Small intestine (tissue), 7 donors: ENCODE data around the gene MYH10. TPM values are rescaled to one million over a fixed set of nuclear protein-coding genes. Genes with fewer than 3 reads are reported as not detected.
"Not testable (repeated sequence)": the region's sequence is repeated elsewhere in the genome, so short reads cannot be mapped to it uniquely, and the experiment has no call there.

Experiments
- DNase-seq, 2 donors: peaks; one replicate each; pipeline versions ENCODE4 v3.0.0 to v3.0.0-alpha.2; 2013
- FAIRE-seq: peaks from 2 replicates; lab custom pipeline; 2012; peaks lifted over from hg19 to GRCh38; lab: Jason Lieb, UNC
- H3K27ac ChIP-seq, 3 donors: one replicate each; pipeline ENCODE4 v1.5.1; 2013; ENCODE audit warnings: low read length in 2 of 3, mild to moderate bottlenecking in 2 of 3, control low read depth in 1 of 3, inconsistent platforms in 1 of 3, low read depth in 1 of 3, moderate library complexity in 1 of 3
- H3K27me3 ChIP-seq, 3 donors: one replicate each; pipeline ENCODE4 v1.6.1; 2013; ENCODE audit warnings: low read length in 3 of 3, inconsistent platforms in 1 of 3; ENCODE audit not compliant: control insufficient read depth in 3 of 3, insufficient read depth in 3 of 3
- H3K36me3 ChIP-seq, 3 donors: one replicate each; pipeline ENCODE4 v1.6.1; 2013; ENCODE audit warnings: low read length in 3 of 3, inconsistent platforms in 1 of 3, low read depth in 1 of 3, mild to moderate bottlenecking in 1 of 3, moderate library complexity in 1 of 3; ENCODE audit not compliant: control insufficient read depth in 3 of 3, insufficient read depth in 2 of 3
- H3K4me1 ChIP-seq, 3 donors: one replicate each; pipeline ENCODE4 v1.6.1; 2013; ENCODE audit warnings: low read length in 2 of 3, inconsistent platforms in 1 of 3, low read depth in 1 of 3, mild to moderate bottlenecking in 1 of 3, moderate library complexity in 1 of 3; ENCODE audit not compliant: control insufficient read depth in 3 of 3, insufficient read depth in 2 of 3
- H3K4me3 ChIP-seq, 3 donors: one replicate each; pipeline ENCODE4 v1.5.1; 2013; ENCODE audit warnings: low read length in 3 of 3, control low read depth in 1 of 3, inconsistent platforms in 1 of 3, low read depth in 1 of 3, mild to moderate bottlenecking in 1 of 3, moderate library complexity in 1 of 3
- H3K9me3 ChIP-seq, 2 donors: one replicate each; pipeline ENCODE4 v1.6.1; 2013; ENCODE audit warnings: low read depth in 1 of 2, low read length in 1 of 2; ENCODE audit not compliant: control insufficient read depth in 2 of 2, insufficient read depth in 1 of 2
- WGBS, 3 donors: extraction: QIAGEN DNeasy Blood & Tissue Kit; methylation state at CpG; one replicate each; pipeline ENCODE4 v1.1.7; 2013; 5-methylcytosine and 5-hydroxymethylcytosine counted together
- polyA plus RNA-seq, 4 donors: library from polyadenylated mRNA; stranded (reverse) in 3 of 4; unstranded in 1 of 4; fragments of 200-250 nt in 3 of 4; fragments of 120-200 nt in 1 of 4; gene quantifications; one replicate each; pipeline versions ENCODE4 v1.2.1 to v1.2.3, GENCODE V29; 2013
- donor health status: healthy with polysubstance abuse.
- donor health status: control.
- donor health status: control.
- donor health status: Bipolar disorder and iron deficiency.
- donor health status: healthy.

MYH10 gene
- polyA plus RNA-seq, 4 donors: 0.81 to 50.9 (median 3.8) TPM

DNA sequence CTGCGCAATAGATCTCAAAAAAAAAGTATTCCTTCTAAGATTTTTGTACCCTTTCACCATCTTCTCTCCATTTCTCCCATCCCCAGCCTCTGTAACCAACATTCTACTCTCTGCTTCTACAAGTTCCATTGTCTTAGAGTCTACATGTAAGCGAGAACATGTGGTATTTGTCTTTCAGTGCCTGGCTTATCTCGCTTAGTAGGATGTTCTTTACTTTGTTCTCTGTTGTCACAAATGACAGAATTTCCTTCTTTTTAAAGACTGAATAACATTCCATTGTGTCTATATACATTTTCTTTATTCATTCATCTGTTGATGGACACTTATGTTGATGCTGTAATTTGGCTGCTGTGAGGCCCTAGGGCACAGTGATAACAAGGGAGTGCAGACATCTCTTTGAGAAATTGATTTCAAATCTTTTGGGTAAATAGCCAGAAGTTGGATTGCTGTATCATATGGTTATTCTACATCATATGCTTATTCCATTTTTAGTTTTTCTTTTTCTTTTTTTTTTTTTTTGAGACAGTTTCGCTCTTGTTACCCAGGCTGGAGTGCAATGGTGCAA, 37.7 kb upstream of the MYH10 start:
- DNase-seq: no peak
- H3K4me3 ChIP-seq: no peak overlapping the region
- H3K27me3 ChIP-seq: no peaks in the 10 kb centered on the region
- H3K36me3 ChIP-seq: no peaks in the 10 kb centered on the region
- H3K9me3 ChIP-seq: no peaks in the 10 kb centered on the region
- H3K27ac ChIP-seq: no peak overlapping the region
- WGBS, 3 donors: 92 to 93% (median 93%) methylated on average over 4 of the region's 4 CpGs
- no peaks in the 10 kb centered on the region for H3K4me1 ChIP-seq
- no peak for FAIRE-seq

DNA sequence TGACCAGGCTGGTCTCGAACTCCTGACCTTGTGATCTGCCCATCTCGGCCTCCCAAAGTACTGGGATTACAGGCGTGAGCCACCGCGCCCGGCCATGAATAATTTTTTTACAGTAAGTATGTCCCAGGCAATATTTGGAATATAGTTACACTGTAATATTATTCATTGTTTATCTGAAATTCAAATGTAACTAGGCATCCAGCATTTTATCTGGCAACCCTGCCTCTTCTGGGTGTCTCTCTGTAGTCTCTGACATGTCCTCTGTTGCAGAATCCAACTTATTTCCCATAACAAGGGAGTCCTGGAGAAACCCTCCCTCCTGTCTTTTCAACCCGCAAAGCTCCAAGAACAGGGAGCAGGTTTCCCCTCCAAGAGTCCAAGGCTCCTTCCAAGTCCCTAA, 36.9 kb upstream of the MYH10 start:
- WGBS, 3 donors: 71 to 86% (median 86%) methylated on average over 7 of the region's 7 CpGs
- DNase-seq: no peak

DNA sequence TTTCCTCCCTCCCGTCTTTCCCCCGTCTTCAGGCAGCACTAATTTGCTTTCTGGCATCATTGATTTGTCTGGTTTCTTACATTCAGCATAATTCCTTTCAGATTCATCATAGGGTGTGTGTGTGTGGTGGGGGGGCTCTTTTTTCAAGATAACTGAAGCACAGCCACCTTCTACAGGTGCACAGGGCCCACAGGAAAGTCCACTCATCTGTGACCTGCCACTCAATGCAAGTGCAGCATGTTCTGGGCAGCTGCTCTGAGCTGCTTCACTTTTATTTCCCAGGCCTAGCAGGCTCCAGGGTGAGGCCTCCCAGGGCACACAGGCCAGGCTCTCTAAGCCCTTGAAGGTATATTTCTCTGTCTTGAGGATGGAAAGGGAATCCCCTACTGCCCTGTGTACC, 35.2 kb upstream of the MYH10 start:
- no peaks in the 10 kb centered on the region for H3K4me1 ChIP-seq
- FAIRE-seq: no peak
- DNase-seq: no peak
- no peak overlapping the region for H3K4me3 ChIP-seq
- H3K27me3 ChIP-seq: no peaks in the 10 kb centered on the region
- H3K27ac ChIP-seq: no peak overlapping the region
- 89 to 91% (median 90%) methylated on average over 2 of the region's 2 CpGs for WGBS, 3 donors
- H3K36me3 ChIP-seq: no peaks in the 10 kb centered on the region
- no peaks in the 10 kb centered on the region for H3K9me3 ChIP-seq

More for the DNA sequence above, 36.9 kb upstream of the MYH10 start:
- H3K27ac ChIP-seq: no peak overlapping the region
- no peak for FAIRE-seq
- H3K36me3 ChIP-seq: no peaks in the 10 kb centered on the region
- no peaks in the 10 kb centered on the region for H3K9me3 ChIP-seq
- H3K27me3 ChIP-seq: no peaks in the 10 kb centered on the region
- H3K4me1 ChIP-seq: no peaks in the 10 kb centered on the region
- no peak overlapping the region for H3K4me3 ChIP-seq

DNA sequence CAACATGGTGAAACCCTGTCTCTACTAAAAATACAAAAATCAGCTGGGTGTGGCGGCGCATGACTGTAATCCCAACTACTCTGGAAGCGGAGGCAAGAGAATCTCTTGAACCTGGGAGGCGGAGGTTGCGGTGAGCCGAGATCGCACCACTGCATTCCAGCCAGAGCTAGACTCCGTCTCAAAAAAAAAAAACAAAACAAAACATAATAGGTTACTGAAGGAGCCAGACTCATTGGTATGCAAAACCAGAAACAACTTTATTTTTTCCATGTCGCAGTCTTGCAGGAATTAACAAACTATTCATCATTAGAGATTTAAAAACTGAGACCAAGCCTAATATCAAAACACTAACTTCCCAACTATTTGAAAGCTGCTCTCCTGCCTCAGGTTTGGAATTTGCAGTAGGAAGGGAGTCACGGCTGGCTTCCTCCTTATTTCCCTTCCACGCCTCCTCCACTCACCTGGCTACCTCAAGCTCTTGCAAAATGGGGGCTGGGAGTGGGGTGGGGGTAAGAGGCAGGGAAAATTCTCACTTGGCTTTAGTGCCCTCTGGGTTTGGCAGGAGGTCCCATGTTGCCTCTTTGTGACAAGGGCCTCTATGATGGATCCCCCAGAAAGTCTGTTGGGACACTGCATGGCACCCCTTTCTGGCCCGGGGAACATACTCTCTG, 34.1 kb upstream of the MYH10 start:
- Histone ChIP-seq H3K4me3 (no peak overlapping the region), H3K36me3 (no peaks in the 10 kb centered on the region), H3K27me3 (no peaks in the 10 kb centered on the region), H3K9me3 (no peaks in the 10 kb centered on the region), H3K4me1 (no peaks in the 10 kb centered on the region), H3K27ac (no peak overlapping the region)
- FAIRE-seq (no peak), DNase-seq (no peak)
- WGBS, 3 donors: 88 to 92% (median 92%) methylated on average over 12 of the region's 12 CpGs

DNA sequence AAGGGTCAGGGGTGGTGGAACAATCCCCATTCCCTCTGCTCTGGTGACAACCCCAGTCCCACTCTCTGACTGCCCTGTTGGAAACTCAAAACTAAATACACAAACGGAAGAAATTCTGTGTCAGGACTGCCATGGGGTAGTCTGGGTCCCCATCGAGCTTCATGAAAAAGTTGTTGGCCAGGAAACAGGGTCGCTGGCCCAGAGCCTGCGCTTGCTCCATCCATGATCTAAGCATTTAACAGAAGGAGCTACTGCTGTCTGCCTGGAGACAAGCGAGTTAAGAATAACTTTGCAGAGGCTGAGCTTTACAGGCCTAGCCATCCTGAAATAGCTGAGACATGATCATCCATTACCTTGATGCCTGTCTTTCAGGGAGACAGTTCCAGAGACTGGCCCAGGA, 32.4 kb upstream of the MYH10 start:
- 82 to 88% (median 85%) methylated on average over 5 of the region's 5 CpGs for WGBS, 3 donors
- DNase-seq (no peak), FAIRE-seq (no peak)
- H3K4me1 ChIP-seq: no peaks in the 10 kb centered on the region
- no peaks in the 10 kb centered on the region for H3K36me3 ChIP-seq
- H3K27ac ChIP-seq: no peak overlapping the region
- no peaks in the 10 kb centered on the region for H3K9me3 ChIP-seq
- H3K4me3 ChIP-seq: no peak overlapping the region
- no peaks in the 10 kb centered on the region for H3K27me3 ChIP-seq

DNA sequence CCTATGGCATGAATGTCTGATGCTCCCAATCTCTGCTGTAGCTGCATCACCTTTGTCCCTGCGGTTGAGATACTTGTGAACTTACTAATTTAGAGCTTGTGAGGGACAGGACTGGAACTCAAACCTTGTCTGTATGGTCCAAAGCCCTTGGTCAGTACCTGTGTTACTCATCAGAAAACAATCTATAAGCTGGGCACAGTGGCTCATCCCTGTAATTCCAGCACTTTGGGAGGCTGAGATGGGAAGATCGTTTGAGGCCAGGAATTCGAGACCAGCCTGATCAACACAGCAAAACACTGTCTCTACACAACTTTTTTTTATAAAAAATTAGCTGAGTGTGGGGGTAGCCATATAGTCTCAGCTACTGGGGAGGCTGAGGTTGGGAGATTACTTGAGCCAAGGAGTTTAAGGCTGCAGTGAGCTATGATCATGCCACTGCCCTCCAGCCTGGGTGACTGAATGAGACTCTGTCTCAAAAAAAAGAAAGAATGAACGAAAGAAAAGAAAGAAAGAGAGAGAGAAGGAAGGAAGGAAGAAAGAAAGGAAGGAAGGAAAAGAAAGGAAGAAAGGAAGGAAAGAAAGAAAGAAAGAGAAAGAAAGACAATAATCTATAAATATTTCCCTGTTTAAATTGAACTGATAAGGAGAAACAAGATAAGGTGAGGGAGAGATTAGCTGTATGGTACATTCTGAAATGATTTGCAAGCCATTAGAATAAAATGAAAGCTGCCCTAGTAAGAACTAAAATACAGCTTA, 31.7 kb upstream of the MYH10 start:
- no peak for FAIRE-seq

DNA sequence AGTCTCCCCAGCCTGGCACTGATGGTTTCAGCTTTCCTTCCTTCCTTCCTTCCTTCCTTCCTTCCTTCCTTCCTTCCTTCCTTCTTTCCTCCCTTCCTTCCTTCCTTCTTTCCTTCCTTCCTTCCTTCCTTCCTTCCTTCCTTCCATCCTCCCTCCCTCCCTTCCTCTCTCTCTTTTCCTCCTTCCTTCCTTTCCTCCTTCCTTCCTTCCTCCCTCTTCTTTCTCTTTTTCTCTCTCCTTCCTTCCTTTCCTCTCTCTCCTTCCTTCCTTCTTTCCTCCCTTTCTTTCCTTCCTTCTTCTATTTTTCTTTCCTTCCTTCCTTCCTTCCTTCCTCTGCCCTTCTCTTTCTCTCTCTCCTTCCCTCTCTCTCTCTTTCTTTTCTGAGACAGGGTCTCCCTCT, 30.2 kb upstream of the MYH10 start:
- FAIRE-seq: not testable (repeated sequence)

More for the DNA sequence above, 31.7 kb upstream of the MYH10 start:
- Histone ChIP-seq H3K4me1 (no peaks in the 10 kb centered on the region), H3K4me3 (no peak overlapping the region), H3K27ac (no peak overlapping the region), H3K36me3 (no peaks in the 10 kb centered on the region), H3K27me3 (no peaks in the 10 kb centered on the region), H3K9me3 (no peaks in the 10 kb centered on the region)
- WGBS, 3 donors: 67 to 87% (median 72%) methylated on average over 4 of the region's 4 CpGs
- no peak for DNase-seq

DNA sequence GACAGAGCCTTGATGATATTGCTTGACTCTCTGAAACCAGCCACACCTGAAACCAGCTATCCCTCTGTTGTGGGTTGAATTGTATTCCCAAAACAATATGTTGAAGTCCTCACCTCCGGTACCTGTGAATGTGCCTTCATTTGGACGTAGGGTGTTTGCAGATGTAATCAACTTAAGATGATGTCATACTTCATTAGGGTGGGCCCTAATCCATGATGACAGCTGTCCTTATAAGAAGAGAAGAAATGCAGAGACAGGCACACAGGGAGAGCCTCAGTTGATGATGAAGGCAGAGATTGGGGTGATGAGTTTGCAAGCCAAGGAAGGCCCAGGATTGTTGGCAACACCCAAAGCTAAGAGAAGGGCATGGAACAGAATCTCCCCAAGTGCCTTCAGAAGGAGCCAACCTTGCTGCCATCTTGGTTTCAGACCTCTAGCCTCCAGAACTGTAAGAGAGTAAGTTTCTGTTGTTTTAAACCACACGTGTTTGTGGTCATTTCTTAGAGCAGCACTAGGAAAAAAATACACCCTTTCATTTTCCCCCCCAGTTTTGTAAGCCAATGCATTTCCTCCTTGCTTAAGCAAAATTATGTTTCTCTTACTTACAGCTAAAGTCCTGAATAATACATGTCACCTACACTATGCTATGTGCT, 29.4 kb upstream of the MYH10 start:
- H3K4me3 ChIP-seq: no peak overlapping the region
- no peaks in the 10 kb centered on the region for H3K4me1 ChIP-seq
- H3K9me3 ChIP-seq: peaks cover 0 to 11% of the 10 kb centered on the region in 2 donors
- no peak for DNase-seq
- FAIRE-seq: no peak
- H3K27ac ChIP-seq: no peak overlapping the region
- peaks cover 0 to 4% (median 0%) of the 10 kb centered on the region in 3 donors for H3K27me3 ChIP-seq
- 70 to 83% (median 77%) methylated on average over 3 of the region's 3 CpGs for WGBS, 3 donors
- H3K36me3 ChIP-seq: no peaks in the 10 kb centered on the region

More for the DNA sequence above, 30.2 kb upstream of the MYH10 start:
- not testable (repeated sequence) for H3K4me1 ChIP-seq, H3K9me3 ChIP-seq, H3K36me3 ChIP-seq, H3K4me3 ChIP-seq, H3K27ac ChIP-seq, DNase-seq, H3K27me3 ChIP-seq
